ENCODE results near the gene EBLN1.
"Not testable (repeated sequence)": the region's sequence is repeated elsewhere in the genome, so short reads cannot be mapped to it uniquely, and the experiment has no call there.

The EBLN1 gene

DNA sequence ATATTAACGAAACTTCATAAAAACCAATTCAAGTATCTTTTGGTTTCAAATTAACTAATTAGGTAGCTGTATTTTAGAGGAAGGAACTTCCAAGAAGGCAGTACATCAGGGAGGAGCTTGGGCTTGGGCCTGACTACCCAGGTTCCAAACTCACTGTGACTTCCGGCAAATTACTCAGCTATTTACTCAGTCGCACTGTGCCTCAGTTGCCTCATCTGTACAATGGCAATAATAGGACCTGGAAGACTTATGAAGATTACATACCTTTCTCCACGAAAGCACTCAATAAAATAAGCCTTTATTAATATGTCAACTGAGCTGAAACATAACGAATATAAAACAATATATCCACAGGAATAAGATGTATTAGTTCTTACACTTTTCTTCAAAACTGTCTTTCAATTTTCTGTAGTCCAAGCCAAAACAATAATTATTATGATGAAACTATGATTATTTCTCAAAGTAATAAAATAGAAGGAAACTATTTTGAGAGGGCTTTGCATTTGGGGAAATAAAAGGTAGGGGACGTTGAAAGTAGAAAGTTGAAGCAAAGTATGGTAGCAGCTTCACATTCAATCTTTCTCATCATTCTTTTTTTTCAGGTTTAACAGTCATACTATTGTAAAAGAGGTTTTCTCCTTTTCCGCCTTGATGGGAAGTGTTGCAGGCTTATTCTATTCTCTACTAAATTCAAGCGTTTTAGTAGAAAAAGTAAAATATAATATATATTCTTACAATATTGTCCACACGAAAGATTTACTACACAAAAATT is 10.5 kb upstream of the EBLN1 start:
- DNase-seq (ENCODE audit: low read depth in 2 of 2), result no peak

GRCh38 chr10:22226599-22226998 is 8.8 kb upstream of the EBLN1 start:
- DNase-seq (ENCODE audit: low read depth in 2 of 2), result no peak

- no peak for DNase-seq (ENCODE audit: low read depth in 2 of 2)
These were observed 4.7 kb upstream of the EBLN1 start for GRCh38 chr10:22222236-22223190.

DNA sequence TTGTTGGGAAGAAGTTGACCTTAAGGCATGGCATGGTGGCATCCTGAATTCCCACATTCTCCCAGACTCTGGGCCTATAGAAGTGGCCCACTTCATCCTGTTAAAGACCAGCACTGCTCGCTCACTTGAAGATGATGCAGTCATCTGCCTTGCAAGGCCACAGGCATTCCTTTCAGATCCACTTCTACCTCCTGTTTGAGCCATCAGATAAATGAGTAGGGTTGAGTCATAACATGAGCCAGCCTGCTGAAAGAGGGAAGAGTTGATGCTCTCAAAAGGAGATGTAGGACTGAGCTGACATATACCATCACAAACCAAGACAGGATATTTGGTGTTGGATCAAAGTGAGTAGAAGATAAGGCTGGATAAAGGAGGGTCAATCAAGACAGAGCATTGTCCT is 1.5 kb upstream of the EBLN1 start:
- no peak for DNase-seq (ENCODE audit: low read depth in 2 of 2)

GRCh38 chr10:22218448-22218847 is 633 bp upstream of the EBLN1 start:
- DNase-seq (ENCODE audit: low read depth in 2 of 2), result no peak

DNA sequence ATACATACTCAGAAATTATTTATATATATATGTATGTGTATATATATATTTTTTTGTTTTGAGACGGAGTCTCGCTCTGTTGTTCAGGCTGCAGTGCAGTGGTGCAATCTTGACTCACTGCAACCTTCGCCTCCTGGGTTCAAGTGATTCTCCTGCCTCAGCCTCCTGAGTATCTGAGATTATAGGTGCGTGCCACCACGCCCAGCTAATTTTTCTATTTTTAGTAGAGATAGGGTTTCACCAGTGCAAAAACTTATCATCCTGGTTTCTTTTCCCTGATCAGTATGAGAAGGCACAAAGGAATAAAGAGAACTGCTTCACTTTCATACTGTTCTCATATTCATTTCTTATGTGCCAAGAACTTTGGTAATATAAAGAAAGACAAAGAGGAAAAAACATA is 731 bp downstream of the EBLN1 start:
- DNase-seq (ENCODE audit: low read depth in 2 of 2), result not testable (repeated sequence)

DNA sequence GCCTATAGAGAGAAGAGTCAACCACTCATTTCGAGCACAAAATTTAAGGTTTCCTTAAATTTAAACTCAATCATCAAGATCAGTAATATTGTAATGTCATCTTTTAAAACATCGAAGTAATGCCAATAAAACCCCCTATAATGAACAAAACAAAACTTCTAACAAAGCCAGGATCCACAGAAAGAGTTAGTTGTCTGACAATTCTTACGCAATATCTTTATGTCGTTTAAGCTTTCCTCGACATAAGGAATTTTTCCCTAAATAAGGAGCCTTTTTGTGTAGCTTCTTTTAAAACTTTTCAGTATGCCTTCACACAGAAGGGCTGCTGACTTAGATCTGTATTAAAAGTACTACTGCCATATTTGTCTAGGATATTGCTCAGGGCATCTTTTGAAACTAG is 7.5 kb downstream of the EBLN1 start:
- DNase-seq (ENCODE audit: low read depth in 2 of 2), result no peak

GRCh38 chr10:22193945-22194344 is 23.9 kb downstream of the EBLN1 start:
- no peak for DNase-seq (ENCODE audit: low read depth in 2 of 2)

DNA sequence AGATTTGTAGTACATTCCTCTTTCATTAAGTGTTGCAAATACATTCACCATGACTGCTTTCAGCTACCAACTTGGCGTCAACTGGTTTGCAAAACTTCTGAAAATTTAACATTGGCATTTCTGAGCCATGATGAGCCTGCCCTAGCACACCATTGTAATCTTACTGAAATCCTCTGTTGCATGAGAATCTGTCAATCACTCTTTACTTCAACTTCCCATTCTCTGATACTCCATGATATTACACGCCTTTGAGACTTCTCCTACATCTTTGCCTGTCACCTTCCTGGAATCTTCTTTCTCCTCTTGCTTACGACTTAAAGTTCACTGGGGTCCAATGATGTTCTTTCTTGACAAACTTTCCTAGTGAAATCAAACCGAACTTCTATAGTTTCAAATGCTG is 32.2 kb downstream of the EBLN1 start:
- DNase-seq (ENCODE audit: low read depth in 2 of 2), result no peak

DNA sequence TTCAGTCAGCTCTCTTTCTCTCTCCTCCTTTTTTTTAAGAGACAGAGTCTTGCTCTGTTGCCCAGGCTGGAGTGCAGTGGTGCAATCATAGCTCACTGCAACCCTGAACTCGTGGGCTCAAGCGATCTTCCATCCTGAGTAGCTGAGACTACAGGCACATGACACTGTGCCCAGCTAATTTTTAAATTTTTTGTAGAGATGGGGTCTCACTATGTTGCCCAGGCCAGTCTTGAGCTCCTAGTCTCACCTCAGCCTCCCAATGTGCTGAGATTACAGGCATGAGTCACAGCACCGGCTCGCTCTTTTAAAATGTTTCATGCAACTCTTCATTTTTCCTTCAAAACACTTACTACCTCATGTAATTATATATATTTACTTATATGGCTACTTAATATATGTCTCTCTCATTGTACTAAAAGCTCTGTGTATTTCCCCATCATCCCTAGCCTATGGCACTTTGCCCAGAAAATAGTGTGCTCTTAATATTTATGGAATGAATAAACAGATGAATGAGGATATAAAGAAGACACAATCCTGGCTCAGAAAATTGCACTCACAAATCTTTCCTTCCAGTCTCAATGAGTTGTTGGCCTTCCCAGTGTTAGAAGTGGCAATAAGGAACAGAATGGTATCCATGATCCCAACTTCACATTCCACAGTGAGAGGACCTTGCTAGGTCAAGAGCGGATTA is 33.9 kb downstream of the EBLN1 start:
- DNase-seq (ENCODE audit: low read depth in 2 of 2), result no peak

DNA sequence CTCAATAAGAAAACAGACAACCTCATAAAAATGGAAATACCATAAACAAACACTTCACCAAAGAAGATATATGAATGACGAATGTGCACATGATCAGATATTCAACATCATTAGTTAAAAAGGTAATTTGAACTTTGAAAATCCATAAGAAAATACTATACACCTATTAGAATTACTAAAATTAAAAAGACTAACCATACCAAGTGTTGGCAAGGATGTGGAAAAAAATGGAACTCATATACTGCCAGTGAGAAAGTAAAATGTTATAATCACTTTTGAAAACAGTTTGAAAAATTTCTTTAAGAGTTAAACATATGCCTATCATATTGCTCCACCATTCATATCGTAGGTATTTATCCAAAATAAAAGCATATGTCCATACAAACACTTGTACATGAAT is 37.1 kb downstream of the EBLN1 start:
- DNase-seq (ENCODE audit: low read depth in 2 of 2), result no peak

DNA sequence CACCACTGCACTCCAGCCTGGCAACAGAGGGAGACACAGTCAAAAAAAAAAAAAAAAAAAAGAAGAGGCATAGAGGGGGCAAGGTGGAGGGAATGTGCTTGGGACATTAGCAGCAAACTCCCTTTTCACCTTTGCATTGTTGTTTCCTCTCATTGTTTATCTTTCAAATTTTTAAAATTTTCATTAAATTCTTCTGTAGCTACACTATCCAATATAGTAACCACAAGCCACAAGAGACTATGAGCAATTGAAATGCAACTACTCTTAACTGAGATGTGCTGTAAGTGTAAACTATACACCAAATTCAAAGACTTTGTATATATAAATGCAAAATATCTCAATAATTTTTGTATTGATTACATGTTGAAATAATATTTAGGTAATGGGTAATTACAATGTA is 43.4 kb downstream of the EBLN1 start:
- DNase-seq (ENCODE audit: low read depth in 2 of 2), result no peak

GRCh38 chr10:22171131-22171530 is 46.7 kb downstream of the EBLN1 start:
- no peak for DNase-seq (ENCODE audit: low read depth in 2 of 2)

DNA sequence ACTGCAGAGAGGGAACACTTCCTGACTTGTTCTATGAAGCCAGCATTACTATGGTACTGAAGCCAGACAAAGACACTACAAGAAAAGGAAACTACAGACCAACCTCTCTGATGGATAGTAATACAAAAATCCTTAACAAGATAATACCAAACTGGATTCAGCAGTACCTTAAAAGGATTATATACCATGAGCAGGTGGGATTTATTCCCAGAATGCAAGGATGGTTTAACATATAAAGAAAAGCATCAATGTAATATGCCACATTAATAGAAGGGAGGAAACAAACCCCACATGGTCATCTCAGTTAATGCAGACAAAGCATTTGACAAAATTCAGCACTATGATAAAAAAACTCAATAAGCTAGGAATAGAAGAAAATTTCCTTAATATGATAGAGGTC is 47.2 kb downstream of the EBLN1 start:
- DNase-seq (ENCODE audit: low read depth in 2 of 2), result no peak

- no peak for DNase-seq (ENCODE audit: low read depth in 2 of 2)
These were observed 57.8 kb downstream of the EBLN1 start for GRCh38 chr10:22159979-22160378.

GRCh38 chr10:22159180-22159579 is 58.6 kb downstream of the EBLN1 start:
- DNase-seq (ENCODE audit: low read depth in 2 of 2), result no peak

Measured in stimulated activated CD8-positive, alpha-beta memory T cell treated with anti-CD3 and anti-CD28 coated beads, Interleukin-15, amount 100 ng/mL, for 48 hours (primary cell).